CD14-positive monocyte (primary cell): ENCODE data around the gene HIVEP3. TPM values are rescaled to one million over a fixed set of nuclear protein-coding genes. Genes with fewer than 3 reads are reported as not detected.

Experiments
- DNase-seq, 3 donors: peaks; one replicate each; pipeline ENCODE4 v3.0.0-alpha.2; 2011 to 2022
- H2AFZ ChIP-seq: 2 replicates; pipeline ENCODE4 v1.6.0; 2012; ENCODE audit warnings: mild to moderate bottlenecking, low read depth, low read length, inconsistent platforms; ENCODE audit not compliant: insufficient read depth, poor library complexity, severe bottlenecking
- H3K27ac ChIP-seq, 2 donors: 1 replicate in 1 of 2; 2 replicates in 1 of 2; pipeline ENCODE4 v1.5.1; 2012 to 2013; ENCODE audit warnings: low read length in 2 of 2, control low read depth in 1 of 2, inconsistent platforms in 1 of 2, low read depth in 1 of 2, mild to moderate bottlenecking in 1 of 2
- H3K27me3 ChIP-seq, 2 donors: one replicate each; pipeline versions ENCODE4 v1.6.0 to v1.6.1; 2011 to 2013; ENCODE audit warnings: low read length in 2 of 2; ENCODE audit not compliant: control insufficient read depth in 2 of 2, insufficient read depth in 2 of 2
- H3K36me3 ChIP-seq, 2 donors: replicated peaks in 1 of 2; 1 replicate in 1 of 2; 2 replicates in 1 of 2; pipeline versions ENCODE4 v1.5.1 to v1.6.1; 2012 to 2013; ENCODE audit warnings: low read length in 2 of 2, control low read depth in 1 of 2, inconsistent platforms in 1 of 2, mild to moderate bottlenecking in 1 of 2; ENCODE audit not compliant: insufficient read depth in 2 of 2, control insufficient read depth in 1 of 2
- H3K4me1 ChIP-seq, 2 donors: 1 replicate in 1 of 2; 2 replicates in 1 of 2; pipeline versions ENCODE4 v1.5.1 to v1.6.1; 2012 to 2013; ENCODE audit warnings: low read length in 2 of 2, control low read depth in 1 of 2, inconsistent platforms in 1 of 2, mild to moderate bottlenecking in 1 of 2, moderate library complexity in 1 of 2; ENCODE audit not compliant: insufficient read depth in 2 of 2, control insufficient read depth in 1 of 2
- H3K4me2 ChIP-seq: replicated peaks from 2 replicates; pipeline ENCODE3; 2012; ENCODE audit warnings: low read length, moderate library complexity, mild to moderate bottlenecking; ENCODE audit not compliant: poor library complexity, severe bottlenecking; ENCODE audit errors: extremely low read depth
- H3K4me3 ChIP-seq, 3 experiments: fragments of 200-600 bp in 1 of 3; sonication (generic) in 1 of 3; replicated peaks in 1 of 3; 1 replicate in 2 of 3; 2 replicates in 1 of 3; pipeline ENCODE4 v1.5.1; 2011 to 2013; ENCODE audit warnings: low read length in 3 of 3, mild to moderate bottlenecking in 3 of 3, control low read depth in 2 of 3, low read depth in 2 of 3, inconsistent platforms in 1 of 3, moderate library complexity in 1 of 3
- H3K79me2 ChIP-seq: 2 replicates; pipeline ENCODE4 v1.6.0; 2012; ENCODE audit warnings: mild to moderate bottlenecking, control low read depth, inconsistent platforms, low read length, moderate library complexity; ENCODE audit not compliant: insufficient read depth
- H3K9ac ChIP-seq: 2 replicates; pipeline ENCODE4 v1.6.0; 2017; ENCODE audit warnings: low read length, mild to moderate bottlenecking; ENCODE audit not compliant: insufficient read depth, poor library complexity, severe bottlenecking
- H3K9me3 ChIP-seq, 2 donors: replicated peaks in 1 of 2; 1 replicate in 1 of 2; 2 replicates in 1 of 2; pipeline versions ENCODE4 v1.5.1 to v1.6.1; 2012 to 2013; ENCODE audit warnings: low read length in 2 of 2, control low read depth in 1 of 2; ENCODE audit not compliant: control insufficient read depth in 1 of 2, insufficient read depth in 1 of 2
- H4K20me1 ChIP-seq: 2 replicates; pipeline ENCODE4 v1.6.0; 2012; ENCODE audit warnings: mild to moderate bottlenecking, low read length, control low read depth, moderate library complexity; ENCODE audit not compliant: insufficient read depth
- H3K27ac Mint-ChIP-seq, 7 donors: one replicate each; pipeline ENCODE4 v1.8.0; 2020; ENCODE audit warnings: mild to moderate bottlenecking in 7 of 7, mixed read lengths in 7 of 7, moderate library complexity in 6 of 7, inconsistent platforms in 2 of 7
- H3K27me3 Mint-ChIP-seq, 3 donors: one replicate each; pipeline ENCODE4 v1.8.0; 2021 to 2022; ENCODE audit warnings: low read depth in 3 of 3, mild to moderate bottlenecking in 3 of 3, mixed read lengths in 3 of 3, moderate library complexity in 3 of 3, inconsistent platforms in 1 of 3
- H3K36me3 Mint-ChIP-seq, 2 donors: one replicate each; pipeline ENCODE4 v1.8.0; 2020; ENCODE audit warnings: mixed read lengths in 2 of 2, inconsistent platforms in 1 of 2, mild to moderate bottlenecking in 1 of 2
- H3K4me1 Mint-ChIP-seq: one replicate; pipeline ENCODE4 v1.8.0; 2020; ENCODE audit warnings: mild to moderate bottlenecking, mixed read lengths
- H3K4me3 Mint-ChIP-seq, 2 donors: one replicate each; pipeline ENCODE4 v1.8.0; 2020; ENCODE audit warnings: mild to moderate bottlenecking in 2 of 2, mixed read lengths in 2 of 2, moderate library complexity in 1 of 2
- H3K9me3 Mint-ChIP-seq, 7 donors: one replicate each; pipeline ENCODE4 v1.8.0; 2020 to 2022; ENCODE audit warnings: mixed read lengths in 7 of 7, mild to moderate bottlenecking in 6 of 7, moderate library complexity in 6 of 7, inconsistent platforms in 2 of 7
- WGBS: methylation state at CpG from one replicate; pipeline ENCODE4 v1.1.5; 2013; ENCODE audit warnings: missing lambda C conversion rate; ENCODE audit not compliant: insufficient coverage; 5-methylcytosine and 5-hydroxymethylcytosine counted together
- intact Hi-C, 2 donors: fragments of 100-400 bp; cut with micrococcal nuclease; formaldehyde crosslinking; loops; one replicate each; pipeline versions ENCODE4 v1.15.0 to v1.15.1; 2023
- polyA plus RNA-seq, 3 donors: library from polyadenylated mRNA; depleted of rRNA in 1 of 3; unstranded in 2 of 3; stranded (reverse) in 1 of 3; fragments of 300-500 nt in 2 of 3; fragments of >200 nt in 1 of 3; fragmentation: Illumina TruSeq in 2 of 3; gene quantifications; 1 replicate in 2 of 3; 2 replicates in 1 of 3; pipeline ENCODE4 v1.2.3, GENCODE V29; 2012 to 2021
- TF ChIP-seq, protein P1 (sequence below): fragments of 200-600 bp; IDR thresholded peaks from one replicate; pipeline ENCODE4 v1.8.0; 2022; ENCODE audit warnings: antibody characterized with exemption, mild to moderate bottlenecking

The HIVEP3 gene
- polyA plus RNA-seq, 3 donors: 1.2 to 3.7 (median 1.8) TPM

DNA sequence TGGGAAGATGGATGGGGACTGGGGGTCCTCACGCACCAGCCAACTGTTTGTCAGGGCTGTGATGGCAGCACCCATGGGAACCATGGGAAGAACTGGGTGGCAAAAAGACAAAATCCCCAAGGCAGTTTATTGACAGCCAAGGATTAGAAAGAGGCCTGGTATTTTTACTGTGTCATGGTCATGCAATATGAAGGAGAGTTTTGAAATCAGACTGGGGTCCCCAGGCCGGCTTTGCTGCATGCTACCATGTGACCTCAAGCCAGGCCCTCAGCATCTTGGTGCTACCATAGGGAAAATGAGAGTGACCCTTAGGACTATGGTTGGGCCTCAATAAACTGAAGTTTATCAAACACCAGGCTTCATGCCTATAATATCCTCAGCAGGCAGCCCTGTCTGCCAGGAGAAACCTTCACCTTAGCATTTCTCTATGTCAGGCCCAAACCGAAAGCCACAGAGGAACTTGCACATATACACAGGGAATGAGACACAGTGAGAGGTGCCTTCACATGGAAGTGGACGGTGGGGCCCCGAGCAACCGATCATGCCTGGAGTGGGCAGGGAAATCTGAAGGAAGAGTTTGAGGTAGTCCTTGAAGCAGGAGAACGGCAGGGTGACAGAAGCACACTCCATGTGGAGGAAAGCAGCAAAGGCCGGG, 203.2 kb downstream of the HIVEP3 start:
- Histone ChIP-seq H3K36me3 (no peaks in the 10 kb centered on the region), H3K27ac (peak overlapping the region; percentile 78 to 83), H4K20me1 (no peaks in the 10 kb centered on the region), H3K4me2 (peak overlapping the region; percentile 7), H3K9ac (peak overlapping the region; percentile 47), H3K9me3 (no peaks in the 10 kb centered on the region), H3K79me2 (no peaks in the 10 kb centered on the region), H3K27me3 (no peaks in the 10 kb centered on the region), H3K4me1 (peaks cover 56 to 70% of the 10 kb centered on the region in 2 donors), H2AFZ (no peak overlapping the region), H3K4me3 (peak overlapping the region in 1 of 3 experiments; percentile 2)
- H3K9me3 Mint-ChIP-seq: no peaks in the 10 kb centered on the region
- TF ChIP-seq, protein P1, sequence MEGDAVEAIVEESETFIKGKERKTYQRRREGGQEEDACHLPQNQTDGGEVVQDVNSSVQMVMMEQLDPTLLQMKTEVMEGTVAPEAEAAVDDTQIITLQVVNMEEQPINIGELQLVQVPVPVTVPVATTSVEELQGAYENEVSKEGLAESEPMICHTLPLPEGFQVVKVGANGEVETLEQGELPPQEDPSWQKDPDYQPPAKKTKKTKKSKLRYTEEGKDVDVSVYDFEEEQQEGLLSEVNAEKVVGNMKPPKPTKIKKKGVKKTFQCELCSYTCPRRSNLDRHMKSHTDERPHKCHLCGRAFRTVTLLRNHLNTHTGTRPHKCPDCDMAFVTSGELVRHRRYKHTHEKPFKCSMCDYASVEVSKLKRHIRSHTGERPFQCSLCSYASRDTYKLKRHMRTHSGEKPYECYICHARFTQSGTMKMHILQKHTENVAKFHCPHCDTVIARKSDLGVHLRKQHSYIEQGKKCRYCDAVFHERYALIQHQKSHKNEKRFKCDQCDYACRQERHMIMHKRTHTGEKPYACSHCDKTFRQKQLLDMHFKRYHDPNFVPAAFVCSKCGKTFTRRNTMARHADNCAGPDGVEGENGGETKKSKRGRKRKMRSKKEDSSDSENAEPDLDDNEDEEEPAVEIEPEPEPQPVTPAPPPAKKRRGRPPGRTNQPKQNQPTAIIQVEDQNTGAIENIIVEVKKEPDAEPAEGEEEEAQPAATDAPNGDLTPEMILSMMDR: no peak
- peaks cover 0 to 6% (median 3%) of the 10 kb centered on the region in 3 donors for H3K27me3 Mint-ChIP-seq
- peaks cover 69% of the 10 kb centered on the region for H3K4me1 Mint-ChIP-seq
- peak in 2 of 3 donors; percentile 64 to 68 for DNase-seq
- no peaks in the 10 kb centered on the region for H3K36me3 Mint-ChIP-seq
- H3K4me3 Mint-ChIP-seq: peak overlapping the region in 1 of 2 donors; percentile 82
- intact Hi-C loops: no loop called here
- H3K27ac Mint-ChIP-seq: peak overlapping the region; percentile 84 to 97 (median 94)
- 32% methylated on average over 8 of the region's 8 CpGs for WGBS

DNA sequence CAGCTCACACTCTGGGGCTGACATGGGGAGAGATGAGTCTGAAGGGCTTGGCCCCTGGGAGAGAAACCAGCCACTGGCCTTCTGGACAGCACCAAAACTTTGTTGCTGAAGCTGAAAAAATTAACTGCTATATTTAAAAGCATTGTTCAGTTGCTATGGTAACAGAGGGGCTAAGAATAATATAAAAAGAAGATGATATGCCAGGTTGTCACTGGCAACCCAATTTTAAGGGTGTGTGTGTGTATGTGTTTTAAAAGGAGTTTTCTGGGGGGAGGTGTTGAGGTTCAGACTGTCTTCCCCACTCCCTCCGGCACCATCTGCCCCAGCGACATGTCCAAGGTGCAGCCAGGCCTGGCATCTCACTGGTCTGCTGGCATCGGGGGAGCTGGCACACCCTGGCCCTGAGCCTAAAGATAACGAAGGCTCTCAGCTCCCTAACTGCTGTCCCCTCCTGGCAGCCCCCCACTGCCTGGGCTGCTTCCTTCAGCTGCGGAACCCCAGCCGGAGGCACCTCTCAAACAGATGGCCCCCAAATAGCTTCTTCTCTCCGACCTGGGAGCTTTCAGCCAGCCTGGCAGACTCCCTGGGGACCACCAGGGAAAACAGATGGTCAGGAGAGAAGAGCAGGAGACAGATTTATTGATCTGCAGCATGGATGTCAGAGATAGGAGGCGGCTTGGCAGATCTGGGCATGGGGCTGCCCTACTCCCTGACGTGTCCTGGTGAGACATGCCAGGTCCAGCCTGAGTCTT, 203.9 kb downstream of the HIVEP3 start:
- Histone ChIP-seq H3K9me3 (no peaks in the 10 kb centered on the region), H3K36me3 (no peaks in the 10 kb centered on the region), H3K27me3 (no peaks in the 10 kb centered on the region), H3K4me2 (no peak overlapping the region), H4K20me1 (no peaks in the 10 kb centered on the region), H3K4me1 (peaks cover 57 to 70% of the 10 kb centered on the region in 2 donors), H2AFZ (no peak overlapping the region), H3K4me3 (no peak overlapping the region), H3K27ac (peak overlapping the region; percentile 78 to 83), H3K79me2 (no peaks in the 10 kb centered on the region), H3K9ac (peak overlapping the region; percentile 47)
- intact Hi-C loops: no loop called here
- WGBS: 93% methylated on average over 7 of the region's 9 CpGs
- TF ChIP-seq, protein P1: no peak
- peaks cover 0 to 9% (median 3%) of the 10 kb centered on the region in 3 donors for H3K27me3 Mint-ChIP-seq
- H3K27ac Mint-ChIP-seq: peak overlapping the region; percentile 84 to 97 (median 93)
- no peaks in the 10 kb centered on the region for H3K9me3 Mint-ChIP-seq
- no peak for DNase-seq
- peaks cover 70% of the 10 kb centered on the region for H3K4me1 Mint-ChIP-seq
- no peak overlapping the region for H3K4me3 Mint-ChIP-seq
- H3K36me3 Mint-ChIP-seq: no peaks in the 10 kb centered on the region
